HEK293 (cell line): ENCODE results near the gene HLA-DMB.

Experiments
- PRDM10 ChIP-seq: fragments of 450-650 bp; formaldehyde crosslinking; IDR thresholded peaks from 2 replicates; pipeline ENCODE4 v1.5.1; 2016; ENCODE audit warnings: missing biosample characterization, missing genetic modification characterization
- REPIN1 ChIP-seq: fragments of 450-650 bp; formaldehyde crosslinking; IDR thresholded peaks from 2 replicates; pipeline ENCODE4 v1.5.1; 2017; ENCODE audit warnings: missing biosample characterization, missing genetic modification characterization, low read depth
- ZBTB11 ChIP-seq: fragments of 450-650 bp; formaldehyde crosslinking; conservative IDR thresholded peaks from 2 replicates; pipeline ENCODE4 v1.5.1; 2016; ENCODE audit warnings: low read depth, missing biosample characterization, missing genetic modification characterization
- ZBTB44 ChIP-seq: fragments of 450-650 bp; IDR thresholded peaks from 2 replicates; pipeline ENCODE4 v1.5.1; 2018; ENCODE audit warnings: missing biosample characterization, mild to moderate bottlenecking, missing genetic modification characterization
- ZBTB49 ChIP-seq: fragments of 450-650 bp; formaldehyde crosslinking; IDR thresholded peaks from 2 replicates; pipeline ENCODE4 v1.5.1; 2016; ENCODE audit warnings: missing biosample characterization, missing genetic modification characterization, low read depth
- ZFHX2 ChIP-seq: fragments of 450-650 bp; formaldehyde crosslinking; conservative IDR thresholded peaks from 2 replicates; pipeline ENCODE4 v1.5.1; 2016; ENCODE audit warnings: missing biosample characterization, missing genetic modification characterization
- ZNF169 ChIP-seq: fragments of 450-650 bp; formaldehyde crosslinking; IDR thresholded peaks from 2 replicates; pipeline ENCODE4 v1.5.1; 2016; ENCODE audit warnings: missing biosample characterization, missing genetic modification characterization
- ZNF18 ChIP-seq: fragments of 450-650 bp; formaldehyde crosslinking; IDR thresholded peaks from 2 replicates; pipeline ENCODE4 v1.5.1; 2016; ENCODE audit warnings: missing biosample characterization, missing genetic modification characterization
- ZNF280D ChIP-seq: fragments of 450-650 bp; formaldehyde crosslinking; IDR thresholded peaks from 2 replicates; pipeline ENCODE4 v1.5.1; 2016; ENCODE audit warnings: missing biosample characterization, missing genetic modification characterization
- ZNF366 ChIP-seq: fragments of 450-650 bp; formaldehyde crosslinking; conservative IDR thresholded peaks from 2 replicates; pipeline ENCODE4 v1.5.1; 2016; ENCODE audit warnings: missing biosample characterization, missing genetic modification characterization
- ZNF37A ChIP-seq: fragments of 450-650 bp; IDR thresholded peaks from 2 replicates; pipeline ENCODE4 v1.5.1; 2018; ENCODE audit warnings: missing biosample characterization, missing genetic modification characterization
- ZNF394 ChIP-seq: fragments of 450-650 bp; formaldehyde crosslinking; IDR thresholded peaks from 2 replicates; pipeline ENCODE4 v1.5.1; 2016; ENCODE audit warnings: missing biosample characterization, missing genetic modification characterization, mild to moderate bottlenecking, moderate library complexity, borderline replicate concordance
- ZNF473 ChIP-seq: fragments of 450-650 bp; formaldehyde crosslinking; IDR thresholded peaks from 2 replicates; pipeline ENCODE4 v1.5.1; 2017; ENCODE audit warnings: missing biosample characterization, missing genetic modification characterization
- ZNF488 ChIP-seq: fragments of 450-650 bp; formaldehyde crosslinking; IDR thresholded peaks from 2 replicates; pipeline ENCODE4 v1.5.1; 2016; ENCODE audit warnings: missing biosample characterization, missing genetic modification characterization
- ZNF549 ChIP-seq: fragments of 450-650 bp; IDR thresholded peaks from 2 replicates; pipeline ENCODE4 v1.5.1; 2018; ENCODE audit warnings: missing biosample characterization, missing genetic modification characterization, mild to moderate bottlenecking, inconsistent platforms, moderate library complexity
- ZNF558 ChIP-seq: fragments of 450-650 bp; formaldehyde crosslinking; IDR thresholded peaks from 2 replicates; pipeline ENCODE4 v1.5.1; 2016; ENCODE audit warnings: missing biosample characterization, missing genetic modification characterization
- ZNF777 ChIP-seq: fragments of 450-650 bp; formaldehyde crosslinking; IDR thresholded peaks from 2 replicates; pipeline ENCODE4 v1.5.1; 2017; ENCODE audit warnings: missing biosample characterization, missing genetic modification characterization, borderline replicate concordance
- ZNF843 ChIP-seq: fragments of 450-650 bp; formaldehyde crosslinking; IDR thresholded peaks from 2 replicates; pipeline ENCODE4 v1.5.1; 2016; ENCODE audit warnings: missing biosample characterization, missing genetic modification characterization

Gene HLA-DMB

GRCh38 chr6:32967151-32968091, 26.6 kb upstream of the HLA-DMB start (continued):
- TF ChIP-seq ZBTB11 (tag by site-specific recombination) (no peak), REPIN1 (tag by site-specific recombination) (no peak), PRDM10 (peak; percentile 57), ZNF394 (no peak), ZFHX2 (tag by site-specific recombination) (no peak), ZNF169 (no peak), ZNF549 (tag by site-specific recombination) (no peak), ZNF37A (tag by site-specific recombination) (no peak), ZNF777 (tag by site-specific recombination) (no peak), ZBTB44 (tag by site-specific recombination) (no peak), ZNF473 (no peak), ZNF280D (tag by site-specific recombination) (no peak), ZNF366 (tag by site-specific recombination) (peak; percentile 46; the same call in 1 of the 2 replicates), ZNF558 (peak; percentile 28; the same call in 1 of the 2 replicates), ZNF843 (tag by site-specific recombination) (no peak), ZNF18 (tag by site-specific recombination) (peak; percentile 57; the same call in 1 of the 2 replicates), ZNF488 (tag by site-specific recombination) (no peak), ZBTB49 (tag by site-specific recombination) (no peak)
